ENCODE measurements around the gene JPH2.

The JPH2 gene

DNA sequence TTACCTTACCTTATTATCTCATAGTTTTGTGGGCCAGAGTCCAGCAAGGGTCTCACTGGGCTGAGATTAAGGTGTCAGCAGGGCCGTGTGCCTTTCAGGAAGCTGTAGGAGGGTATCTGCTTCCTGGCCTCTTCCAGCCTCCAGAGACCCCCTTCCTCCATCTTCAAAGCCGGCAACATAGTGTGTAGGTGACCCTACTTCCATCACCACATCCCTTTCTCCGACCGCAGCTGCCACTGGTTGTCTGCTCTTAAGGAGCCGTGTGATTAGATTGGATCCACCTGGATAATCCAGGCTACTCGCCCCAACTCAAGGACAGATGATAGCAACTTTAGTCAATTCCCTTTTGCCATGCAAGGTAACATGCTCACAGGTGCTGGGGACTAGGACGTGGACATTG, 91.2 kb downstream of the JPH2 start:
- no peak for DNase-seq

GRCh38 chr20:44093249-44093582, 93.8 kb downstream of the JPH2 start:
- no peak for DNase-seq

- no peak for DNase-seq
Observed at GRCh38 chr20:44092551-44093248, 94.3 kb downstream of the JPH2 start.

DNA sequence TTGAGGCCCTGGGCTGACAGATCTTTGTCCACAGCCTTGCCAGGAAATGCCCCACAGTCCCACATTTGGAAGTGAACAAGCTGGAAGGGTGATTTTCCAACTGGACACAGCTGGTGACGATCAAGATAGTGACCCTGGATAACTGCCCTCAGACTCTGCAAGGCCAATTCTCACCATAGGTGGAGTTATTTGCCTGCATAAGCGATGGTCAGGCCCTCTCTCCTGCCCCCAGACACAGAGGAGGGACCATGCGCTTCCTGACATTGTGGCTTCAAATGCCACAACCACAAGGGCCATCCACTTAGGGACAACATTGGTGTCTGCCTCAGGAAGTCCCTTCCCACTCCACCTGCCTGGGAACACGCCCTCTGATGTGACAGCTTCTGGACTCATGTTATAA, 96.0 kb downstream of the JPH2 start:
- no peak for DNase-seq

GRCh38 chr20:44089987-44090674, 96.9 kb downstream of the JPH2 start:
- DNase-seq = peak; percentile 35

DNA sequence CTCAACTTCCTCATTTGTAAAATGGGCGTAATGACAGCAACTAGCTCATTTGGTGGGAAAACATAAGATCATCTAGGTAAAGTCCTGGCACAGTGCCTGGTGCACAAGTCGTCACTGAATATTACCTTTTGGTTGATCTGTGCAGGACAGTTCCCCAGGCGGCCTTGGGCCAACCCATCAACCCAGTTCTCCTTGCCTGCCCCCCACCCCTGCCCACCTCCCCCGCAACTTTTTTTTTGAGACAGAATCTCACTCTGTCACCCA, 99.2 kb downstream of the JPH2 start:
- no peak for DNase-seq

GRCh38 chr20:44087051-44087856, 99.7 kb downstream of the JPH2 start:
- DNase-seq = no peak

GRCh38 chr20:44085616-44086434, 101.2 kb downstream of the JPH2 start:
- no peak for DNase-seq

- no peak for DNase-seq
Observed at GRCh38 chr20:44084891-44085290, 102.1 kb downstream of the JPH2 start.

GRCh38 chr20:44084439-44084838, 102.5 kb downstream of the JPH2 start:
- no peak for DNase-seq

GRCh38 chr20:44083220-44083933, 103.6 kb downstream of the JPH2 start:
- no peak for DNase-seq

- no peak for DNase-seq
Observed at GRCh38 chr20:44081888-44082287, 105.1 kb downstream of the JPH2 start.

DNA sequence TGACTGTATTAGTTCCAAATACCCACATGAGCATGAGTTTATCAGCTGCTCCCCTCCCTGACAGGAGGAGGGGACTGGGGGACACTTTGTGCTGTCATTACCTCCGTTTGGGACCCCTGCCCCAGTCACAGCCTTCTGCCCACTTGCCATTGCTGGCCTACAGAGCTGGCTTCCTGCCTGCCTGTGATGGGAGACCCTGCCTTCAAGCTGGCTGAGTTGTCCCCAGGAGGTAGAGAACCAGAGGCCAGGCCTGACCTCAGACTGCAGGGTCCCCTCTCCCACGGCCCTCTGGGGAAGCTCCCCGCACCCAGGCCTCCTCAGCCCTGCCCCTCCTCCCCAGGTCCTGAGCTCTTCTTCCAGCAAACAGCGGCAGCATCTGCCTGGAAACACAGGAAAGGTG, 105.5 kb downstream of the JPH2 start:
- DNase-seq = no peak

DNA sequence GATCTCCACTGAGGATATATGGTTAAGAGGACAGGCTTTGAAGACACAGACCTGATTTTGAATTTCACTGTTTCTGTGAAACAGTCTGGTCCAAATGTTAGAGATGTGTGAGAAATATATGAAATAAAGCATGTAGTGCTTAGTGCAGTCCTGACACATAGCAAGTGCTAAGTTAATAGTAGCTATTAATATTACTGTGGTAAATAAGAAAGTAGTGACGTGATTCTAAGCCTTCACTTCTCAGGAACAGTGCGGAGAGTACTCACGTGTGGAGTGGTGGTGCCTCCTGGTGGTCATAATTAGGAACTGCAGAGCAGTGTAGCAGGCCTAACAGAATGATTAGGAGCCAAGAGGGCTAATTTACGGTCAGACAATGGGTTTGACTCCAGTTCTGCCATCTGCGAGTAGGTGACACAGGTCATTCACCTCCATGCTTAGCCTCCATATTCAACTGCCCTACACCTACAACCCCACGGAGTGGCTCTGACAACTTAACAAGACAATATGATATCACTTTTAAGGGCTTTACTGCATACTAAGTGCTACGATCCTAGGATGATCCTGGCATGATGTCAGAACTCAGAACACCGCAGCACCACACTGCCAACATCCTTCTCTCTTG, 106.2 kb downstream of the JPH2 start:
- peak; percentile 15 for DNase-seq

DNA sequence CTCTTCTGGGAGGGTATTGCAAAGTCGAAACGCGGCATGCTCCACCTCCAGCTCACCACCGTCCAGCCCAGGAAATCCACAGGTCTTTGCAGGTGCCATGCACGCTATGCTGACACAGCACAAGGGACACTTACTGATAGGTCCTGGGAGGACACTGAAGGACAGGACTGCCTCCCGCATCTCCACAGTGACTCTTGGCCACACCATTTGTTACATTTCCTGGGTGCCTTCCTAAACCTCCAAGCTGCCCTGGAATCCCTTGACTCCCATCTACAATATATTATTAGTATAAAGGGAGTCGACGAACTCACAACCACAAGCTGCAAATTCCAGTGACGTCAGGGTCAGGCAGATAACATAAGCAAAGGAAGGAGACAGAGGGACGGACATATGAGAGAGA, 106.9 kb downstream of the JPH2 start:
- DNase-seq = no peak

- no peak for DNase-seq
Observed at GRCh38 chr20:44079291-44079690, 107.7 kb downstream of the JPH2 start.

DNA sequence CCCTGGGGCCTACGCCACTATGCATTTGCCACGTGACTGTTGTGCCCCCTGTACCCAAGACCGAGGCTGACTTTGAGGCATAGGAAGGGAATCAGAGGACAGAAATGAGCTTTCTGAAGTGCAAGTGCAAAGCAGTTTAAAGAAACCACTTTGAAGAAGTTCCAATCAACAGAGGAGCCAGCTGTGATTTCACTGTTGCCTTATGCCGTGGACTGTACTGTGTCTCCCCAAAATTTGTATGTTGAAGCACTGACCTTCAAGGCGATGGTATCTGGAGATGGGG, 111.1 kb downstream of the JPH2 start:
- no peak for DNase-seq

DNA sequence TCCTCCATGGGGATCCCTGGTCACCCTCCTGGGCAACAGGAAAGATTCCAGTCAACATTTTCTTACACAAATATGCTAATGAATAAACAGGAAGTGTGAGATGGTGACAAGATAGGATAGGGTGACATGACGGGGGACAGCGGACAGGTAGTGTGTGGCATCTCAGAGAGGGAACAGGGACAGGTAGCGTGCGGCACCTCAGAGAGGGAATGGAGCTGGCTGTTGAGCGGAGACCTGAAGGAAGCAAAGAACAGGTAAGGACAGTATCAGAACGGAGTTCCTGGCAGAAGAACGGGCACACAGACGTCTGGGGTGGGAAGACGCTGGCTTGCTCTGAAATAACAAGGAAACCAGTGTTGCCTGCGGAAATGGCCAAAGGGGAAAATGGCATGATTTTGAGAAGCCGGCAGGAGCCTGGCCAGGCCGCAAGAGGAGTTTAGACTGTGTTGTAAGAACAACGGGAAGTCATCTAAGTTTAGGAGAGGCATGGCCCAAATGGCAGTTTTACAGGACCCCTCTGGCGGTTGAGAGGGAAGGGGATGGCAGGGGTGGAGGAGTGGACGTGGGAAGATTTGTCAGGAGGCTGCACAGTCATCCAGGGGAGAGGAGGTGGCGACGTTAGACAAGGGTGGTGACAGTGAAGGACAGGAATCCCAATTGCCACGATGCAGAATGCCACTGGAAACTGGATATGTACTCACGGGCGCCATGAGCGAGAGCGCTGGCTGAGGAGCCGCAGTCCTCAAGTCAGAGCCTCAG, 111.6 kb downstream of the JPH2 start:
- no peak for DNase-seq

DNA sequence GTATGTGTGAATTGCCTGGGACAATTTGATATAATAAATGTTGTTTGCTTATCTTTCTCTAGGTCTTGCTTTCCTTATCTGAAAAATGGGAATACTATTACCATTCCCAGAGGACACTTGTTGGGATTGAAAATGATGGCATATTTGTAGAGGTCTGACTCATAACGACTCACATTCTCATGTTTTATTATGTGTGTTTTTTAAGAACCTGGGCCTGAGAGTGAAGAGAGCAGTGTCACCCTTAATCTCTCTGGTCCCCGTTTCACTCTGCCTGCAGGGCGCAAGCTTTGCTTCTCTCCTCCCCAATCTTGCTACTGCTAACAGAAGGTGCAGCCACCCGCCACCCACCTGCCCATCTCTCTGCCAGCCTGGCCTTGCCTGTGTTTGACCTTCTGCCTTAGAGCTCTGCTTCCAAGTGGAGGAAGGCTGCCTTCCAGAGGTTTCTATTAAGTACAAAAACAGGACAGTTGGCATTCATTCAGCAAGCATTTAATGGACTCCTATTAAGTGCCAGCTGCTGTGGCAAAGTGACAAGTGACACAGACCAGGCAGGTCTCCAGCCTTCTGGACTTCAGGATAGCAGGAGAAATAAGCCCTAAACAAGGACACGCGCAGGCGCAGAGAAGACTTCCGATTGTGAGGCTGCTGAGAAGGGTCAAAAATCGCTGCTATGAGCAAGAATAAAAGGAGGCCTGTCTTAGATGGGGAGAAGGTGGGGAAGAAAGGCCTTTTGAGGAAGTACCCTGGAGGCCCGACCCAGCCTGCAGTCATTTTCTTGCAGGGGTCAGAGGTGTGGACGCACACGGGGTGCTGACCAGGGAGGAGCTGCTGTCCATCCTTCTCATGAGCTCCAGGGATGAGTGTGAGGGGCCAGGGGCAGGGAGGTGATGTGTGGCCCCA, 112.5 kb downstream of the JPH2 start:
- no peak for DNase-seq

DNA sequence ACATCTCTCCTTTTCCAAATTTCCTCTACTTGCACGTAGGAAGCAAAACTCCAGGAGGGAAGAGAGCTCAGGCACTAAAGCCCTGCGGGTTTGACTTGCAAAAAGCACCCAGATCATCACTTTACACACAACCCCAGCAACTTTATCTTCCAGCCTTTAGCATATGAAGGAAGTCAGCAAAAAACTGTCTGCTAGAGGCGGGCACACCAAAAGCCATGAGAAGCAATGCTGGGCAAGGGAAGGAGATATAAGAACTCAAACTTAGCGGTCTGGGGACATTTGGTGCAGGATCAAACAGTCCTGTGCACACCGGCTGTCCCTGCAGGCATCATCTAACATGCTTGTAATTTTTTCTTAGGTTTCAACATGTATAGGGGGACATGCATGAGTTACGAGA, 113.3 kb downstream of the JPH2 start:
- DNase-seq = no peak
